HG02943 (cell line): Measurements from ENCODE around the gene CNTN4.

Experiments
- ATAC-seq: cut with Tn5 transposase; IDR thresholded peaks from one replicate; pipeline ENCODE4 v1.9.1; 2021; ENCODE audit warnings: mild to moderate bottlenecking, low read depth, moderate library complexity; ENCODE audit not compliant: unreplicated experiment

The CNTN4 gene

GRCh38 chr3:2656806-2657777 is 558.4 kb downstream of the CNTN4 start:
- ATAC-seq: no peak

GRCh38 chr3:2657971-2658370 is 559.3 kb downstream of the CNTN4 start:
- no peak for ATAC-seq

GRCh38 chr3:2659896-2660295 is 561.2 kb downstream of the CNTN4 start:
- ATAC-seq: no peak

- no peak for ATAC-seq
These were observed 562.4 kb downstream of the CNTN4 start for GRCh38 chr3:2661078-2661477.

GRCh38 chr3:2677501-2677900 is 578.8 kb downstream of the CNTN4 start:
- no peak for ATAC-seq

- no peak for ATAC-seq
These were observed 581.6 kb downstream of the CNTN4 start for GRCh38 chr3:2680236-2680635.

- no peak for ATAC-seq
These were observed 585.4 kb downstream of the CNTN4 start for GRCh38 chr3:2684046-2684445.

GRCh38 chr3:2686816-2687502 is 588.3 kb downstream of the CNTN4 start:
- ATAC-seq: no peak

- ATAC-seq: no peak
These were observed 598.9 kb downstream of the CNTN4 start for GRCh38 chr3:2697589-2697988.

- ATAC-seq: no peak
These were observed 602.8 kb downstream of the CNTN4 start for GRCh38 chr3:2701471-2701870.

GRCh38 chr3:2706144-2706835 is 607.6 kb downstream of the CNTN4 start:
- no peak for ATAC-seq

- no peak for ATAC-seq
These were observed 608.2 kb downstream of the CNTN4 start for GRCh38 chr3:2706836-2707210.

- ATAC-seq: no peak
These were observed 612.4 kb downstream of the CNTN4 start for GRCh38 chr3:2711081-2711480.

- ATAC-seq: no peak
These were observed 615.3 kb downstream of the CNTN4 start for GRCh38 chr3:2713923-2714322.

- ATAC-seq: no peak
These were observed 616.2 kb downstream of the CNTN4 start for GRCh38 chr3:2714834-2715233.

- no peak for ATAC-seq
These were observed 628.4 kb downstream of the CNTN4 start for GRCh38 chr3:2727101-2727500.

GRCh38 chr3:2727610-2728318 is 629.1 kb downstream of the CNTN4 start:
- ATAC-seq: no peak

- no peak for ATAC-seq
These were observed 633.2 kb downstream of the CNTN4 start for GRCh38 chr3:2731843-2732242.

- no peak for ATAC-seq
These were observed 636.8 kb downstream of the CNTN4 start for GRCh38 chr3:2735392-2735894.

- ATAC-seq: no peak
These were observed 642.9 kb downstream of the CNTN4 start for GRCh38 chr3:2741516-2741915.
